ENCODE data around the gene PGD.

DNA sequence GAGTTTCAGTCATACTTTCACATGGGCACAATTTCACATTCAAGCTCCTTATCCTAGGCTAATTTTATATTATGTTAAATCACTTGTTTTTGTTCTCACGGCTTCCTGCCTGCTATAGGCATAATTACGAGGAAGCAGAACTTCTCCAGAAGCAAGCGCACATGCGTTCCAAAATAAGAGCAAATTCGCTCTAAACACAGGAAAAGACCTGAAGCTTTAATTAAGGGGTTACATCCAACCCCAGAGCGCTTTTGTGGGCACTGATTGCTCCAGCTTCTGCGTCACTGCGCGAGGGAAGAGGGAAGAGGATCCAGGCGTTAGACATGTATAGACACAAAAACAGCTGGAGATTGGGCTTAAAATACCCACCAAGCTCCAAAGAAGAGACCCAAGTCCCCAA, 50.9 kb downstream of the PGD start, which contains the start of gene CORT:
- TF ChIP-seq, protein P1, sequence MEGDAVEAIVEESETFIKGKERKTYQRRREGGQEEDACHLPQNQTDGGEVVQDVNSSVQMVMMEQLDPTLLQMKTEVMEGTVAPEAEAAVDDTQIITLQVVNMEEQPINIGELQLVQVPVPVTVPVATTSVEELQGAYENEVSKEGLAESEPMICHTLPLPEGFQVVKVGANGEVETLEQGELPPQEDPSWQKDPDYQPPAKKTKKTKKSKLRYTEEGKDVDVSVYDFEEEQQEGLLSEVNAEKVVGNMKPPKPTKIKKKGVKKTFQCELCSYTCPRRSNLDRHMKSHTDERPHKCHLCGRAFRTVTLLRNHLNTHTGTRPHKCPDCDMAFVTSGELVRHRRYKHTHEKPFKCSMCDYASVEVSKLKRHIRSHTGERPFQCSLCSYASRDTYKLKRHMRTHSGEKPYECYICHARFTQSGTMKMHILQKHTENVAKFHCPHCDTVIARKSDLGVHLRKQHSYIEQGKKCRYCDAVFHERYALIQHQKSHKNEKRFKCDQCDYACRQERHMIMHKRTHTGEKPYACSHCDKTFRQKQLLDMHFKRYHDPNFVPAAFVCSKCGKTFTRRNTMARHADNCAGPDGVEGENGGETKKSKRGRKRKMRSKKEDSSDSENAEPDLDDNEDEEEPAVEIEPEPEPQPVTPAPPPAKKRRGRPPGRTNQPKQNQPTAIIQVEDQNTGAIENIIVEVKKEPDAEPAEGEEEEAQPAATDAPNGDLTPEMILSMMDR (conservative IDR thresholded peaks at IDR 0.05; ENCODE audit: low read depth, low read length): no peak
- no peak for TF ChIP-seq EZH2 (IDR thresholded peaks at IDR 0.05; ENCODE audit: low read length, unreplicated experiment)
- no peak for TF ChIP-seq EZH2phosphoT487 (IDR thresholded peaks at IDR 0.05; ENCODE audit: borderline replicate concordance, low read length)
